HG03139 (cell line): ENCODE measurements around the gene HMCN2.

Source experiments
- ATAC-seq: cut with Tn5 transposase; IDR thresholded peaks from one replicate; pipeline ENCODE4 v1.9.1; 2021; ENCODE audit not compliant: unreplicated experiment

HMCN2 gene

GRCh38 chr9:130345009-130345896 is 79.7 kb downstream of the HMCN2 start:
- no peak for ATAC-seq

GRCh38 chr9:130345897-130346385 is 80.4 kb downstream of the HMCN2 start:
- no peak for ATAC-seq

- ATAC-seq, result no peak
Observed at GRCh38 chr9:130346431-130346830, 80.9 kb downstream of the HMCN2 start.

GRCh38 chr9:130347036-130347435 is 81.5 kb downstream of the HMCN2 start:
- no peak for ATAC-seq

GRCh38 chr9:130347931-130348330 is 82.4 kb downstream of the HMCN2 start:
- ATAC-seq, result no peak

- no peak for ATAC-seq
Observed at GRCh38 chr9:130348341-130348740, 82.8 kb downstream of the HMCN2 start.

- ATAC-seq, result no peak
Observed at GRCh38 chr9:130348881-130349280, 83.3 kb downstream of the HMCN2 start.

GRCh38 chr9:130349398-130349797 is 83.8 kb downstream of the HMCN2 start:
- no peak for ATAC-seq

GRCh38 chr9:130351343-130351742 is 85.8 kb downstream of the HMCN2 start:
- ATAC-seq, result no peak

GRCh38 chr9:130352081-130352480 is 86.5 kb downstream of the HMCN2 start:
- ATAC-seq, result no peak

- no peak for ATAC-seq
Observed at GRCh38 chr9:130352586-130353285, 87.2 kb downstream of the HMCN2 start.

GRCh38 chr9:130354378-130354777 is 88.8 kb downstream of the HMCN2 start:
- ATAC-seq, result no peak

GRCh38 chr9:130354806-130355205 is 89.2 kb downstream of the HMCN2 start:
- no peak for ATAC-seq

- ATAC-seq, result no peak
Observed at GRCh38 chr9:130356033-130356432, 90.5 kb downstream of the HMCN2 start.

GRCh38 chr9:130356877-130357584 is 91.5 kb downstream of the HMCN2 start:
- ATAC-seq, result no peak

GRCh38 chr9:130358928-130359327 is 93.4 kb downstream of the HMCN2 start:
- ATAC-seq, result no peak

GRCh38 chr9:130359819-130360218 is 94.3 kb downstream of the HMCN2 start:
- ATAC-seq, result no peak

- ATAC-seq, result no peak
Observed at GRCh38 chr9:130360672-130361071, 95.1 kb downstream of the HMCN2 start.

GRCh38 chr9:130361873-130362362 is 96.4 kb downstream of the HMCN2 start:
- no peak for ATAC-seq

- no peak for ATAC-seq
Observed at GRCh38 chr9:130362691-130363090, 97.1 kb downstream of the HMCN2 start.

- ATAC-seq, result no peak
Observed at GRCh38 chr9:130363755-130364404, 98.3 kb downstream of the HMCN2 start.
